Measurements from ENCODE around the gene ABHD8.
"Not testable (repeated sequence)": the region's sequence is repeated elsewhere in the genome, so short reads cannot be mapped to it uniquely, and the experiment has no call there.

Gene ABHD8

DNA sequence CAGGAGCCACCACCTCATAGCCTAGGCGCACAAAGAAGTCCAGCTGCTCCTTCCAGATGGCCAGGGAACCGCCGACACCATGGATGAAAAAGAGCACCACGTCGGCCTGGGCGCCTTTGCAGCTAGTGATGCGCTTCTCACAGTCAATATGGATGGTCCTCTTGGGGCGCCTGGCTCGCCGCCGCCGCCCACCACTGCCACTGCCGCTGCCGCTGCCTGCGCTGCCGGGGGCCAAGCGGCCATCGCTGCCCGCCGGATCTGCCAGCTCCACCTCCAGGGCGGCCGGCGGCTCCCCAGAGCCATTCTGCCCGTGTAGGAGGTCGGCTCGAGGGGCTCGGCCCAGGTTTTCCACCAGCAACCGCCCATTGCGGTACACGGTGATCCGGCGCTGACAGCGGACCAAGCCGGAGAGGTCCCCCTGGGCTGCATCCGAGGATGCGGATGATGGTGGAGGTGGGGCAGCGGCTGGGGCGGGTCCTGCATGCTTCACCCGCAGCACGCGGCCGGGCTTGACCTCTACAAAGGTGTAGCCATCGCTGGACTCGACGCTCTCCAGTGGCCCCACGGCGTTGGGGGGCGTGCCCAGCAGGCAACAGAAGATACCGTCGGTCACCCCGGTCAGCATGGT is 2.1 kb downstream of the ABHD8 start:
- peaks cover 0 to 39% (median 13%) of the 10 kb centered on the region in 3 donors for H3K36me3 ChIP-seq
- H3K4me3 ChIP-seq: no peak overlapping the region
- no peak for DNase-seq
- H3K27ac ChIP-seq: no peak overlapping the region
- intact Hi-C loops (cut with DNase I; ENCODE audit: low total_unique reads): loop anchor here (5.0 kb wide), 1 partner anchor 86 kb away; no protein-coding TSS in a partner anchor
- TF ChIP-seq, protein P1, sequence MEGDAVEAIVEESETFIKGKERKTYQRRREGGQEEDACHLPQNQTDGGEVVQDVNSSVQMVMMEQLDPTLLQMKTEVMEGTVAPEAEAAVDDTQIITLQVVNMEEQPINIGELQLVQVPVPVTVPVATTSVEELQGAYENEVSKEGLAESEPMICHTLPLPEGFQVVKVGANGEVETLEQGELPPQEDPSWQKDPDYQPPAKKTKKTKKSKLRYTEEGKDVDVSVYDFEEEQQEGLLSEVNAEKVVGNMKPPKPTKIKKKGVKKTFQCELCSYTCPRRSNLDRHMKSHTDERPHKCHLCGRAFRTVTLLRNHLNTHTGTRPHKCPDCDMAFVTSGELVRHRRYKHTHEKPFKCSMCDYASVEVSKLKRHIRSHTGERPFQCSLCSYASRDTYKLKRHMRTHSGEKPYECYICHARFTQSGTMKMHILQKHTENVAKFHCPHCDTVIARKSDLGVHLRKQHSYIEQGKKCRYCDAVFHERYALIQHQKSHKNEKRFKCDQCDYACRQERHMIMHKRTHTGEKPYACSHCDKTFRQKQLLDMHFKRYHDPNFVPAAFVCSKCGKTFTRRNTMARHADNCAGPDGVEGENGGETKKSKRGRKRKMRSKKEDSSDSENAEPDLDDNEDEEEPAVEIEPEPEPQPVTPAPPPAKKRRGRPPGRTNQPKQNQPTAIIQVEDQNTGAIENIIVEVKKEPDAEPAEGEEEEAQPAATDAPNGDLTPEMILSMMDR (IDR thresholded peaks at IDR 0.05): no peak
- H3K9me3 ChIP-seq: no peaks in the 10 kb centered on the region
- no peaks in the 10 kb centered on the region for H3K27me3 ChIP-seq
- H3K4me1 ChIP-seq: peaks cover 0 to 34% (median 26%) of the 10 kb centered on the region in 4 donors

DNA sequence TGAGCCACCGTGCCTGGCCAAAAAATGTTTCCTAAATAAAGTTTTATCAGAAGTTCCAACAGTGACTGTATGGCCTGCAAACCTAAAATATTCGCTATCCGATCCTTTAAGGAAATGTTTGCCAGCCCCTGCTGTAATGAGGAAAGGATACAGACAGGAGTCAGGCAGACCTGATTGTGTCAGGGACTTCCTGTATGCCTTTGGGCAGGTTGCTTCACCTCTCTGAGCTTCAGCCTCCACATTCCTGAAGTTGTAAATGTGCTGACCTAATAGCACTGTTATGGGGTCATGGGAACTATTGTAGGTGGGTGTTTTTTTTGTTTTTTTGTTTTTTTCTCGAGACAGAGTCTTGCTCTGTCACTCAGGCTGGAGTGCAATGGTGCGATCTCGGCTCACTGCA is 6.2 kb downstream of the ABHD8 start:
- Histone ChIP-seq H3K27me3 (no peaks in the 10 kb centered on the region), H3K27ac (no peak overlapping the region), H3K36me3 (peaks cover 0 to 47% (median 13%) of the 10 kb centered on the region in 3 donors), H3K9me3 (no peaks in the 10 kb centered on the region), H3K4me1 (peaks cover 0 to 11% (median 5%) of the 10 kb centered on the region in 4 donors), H3K4me3 (no peak overlapping the region)
- no peak for DNase-seq
- intact Hi-C loops (cut with DNase I; ENCODE audit: low total_unique reads): no loop called here
- TF ChIP-seq, protein P1 (IDR thresholded peaks at IDR 0.05): no peak

DNA sequence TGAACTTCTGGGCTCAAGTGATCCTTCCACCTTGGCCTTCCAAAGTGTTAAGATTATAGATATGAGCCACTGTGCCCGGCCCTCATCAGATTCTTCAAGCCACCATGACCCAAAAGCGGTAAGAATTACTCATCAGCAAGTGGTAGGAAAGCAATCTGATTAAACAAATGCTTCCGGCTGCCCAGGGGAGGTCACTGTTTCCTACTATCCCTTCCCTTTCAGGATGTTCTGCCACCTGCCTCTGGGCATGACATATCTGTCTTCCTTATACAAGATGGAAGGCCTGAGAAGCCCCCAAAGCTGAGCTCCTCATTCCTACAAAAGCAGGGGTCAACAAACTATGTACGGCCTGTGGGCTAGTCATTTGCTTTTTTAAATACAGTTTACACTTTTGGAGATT is 7.0 kb downstream of the ABHD8 start:
- Histone ChIP-seq H3K4me1 (peaks cover 0 to 12% (median 8%) of the 10 kb centered on the region in 4 donors), H3K36me3 (peaks cover 0 to 44% (median 13%) of the 10 kb centered on the region in 3 donors), H3K9me3 (no peaks in the 10 kb centered on the region), H3K4me3 (no peak overlapping the region), H3K27ac (no peak overlapping the region), H3K27me3 (no peaks in the 10 kb centered on the region)
- intact Hi-C loops (cut with DNase I; ENCODE audit: low total_unique reads): no loop called here
- TF ChIP-seq, protein P1 (IDR thresholded peaks at IDR 0.05): no peak
- no peak for DNase-seq

DNA sequence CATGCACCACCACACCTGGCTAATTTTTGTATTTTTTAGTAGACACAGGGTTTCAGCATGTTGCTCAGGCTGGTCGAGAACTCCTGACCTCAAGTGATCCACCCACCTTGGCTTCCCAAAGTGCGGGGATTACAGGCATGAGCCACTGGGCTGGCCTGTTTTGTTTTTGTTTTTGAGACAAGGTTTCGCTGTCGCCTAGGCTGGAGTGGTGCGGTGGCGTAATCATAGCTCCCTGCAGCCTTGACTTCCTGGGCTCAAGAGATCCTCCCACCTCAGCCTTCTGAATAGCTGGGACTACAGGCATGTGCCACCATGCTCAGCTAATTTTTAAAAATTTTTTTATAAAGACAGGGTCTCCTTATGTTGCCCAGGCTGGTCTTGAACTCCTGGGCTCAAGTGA is 7.7 kb downstream of the ABHD8 start:
- Histone ChIP-seq H3K4me1 (peaks cover 0 to 12% (median 8%) of the 10 kb centered on the region in 4 donors), H3K36me3 (peaks cover 0 to 37% (median 7%) of the 10 kb centered on the region in 3 donors)
- H3K27me3 ChIP-seq; H3K27ac ChIP-seq; H3K9me3 ChIP-seq; H3K4me3 ChIP-seq; intact Hi-C loops (cut with DNase I; ENCODE audit: low total_unique reads); DNase-seq: not testable (repeated sequence)

DNA sequence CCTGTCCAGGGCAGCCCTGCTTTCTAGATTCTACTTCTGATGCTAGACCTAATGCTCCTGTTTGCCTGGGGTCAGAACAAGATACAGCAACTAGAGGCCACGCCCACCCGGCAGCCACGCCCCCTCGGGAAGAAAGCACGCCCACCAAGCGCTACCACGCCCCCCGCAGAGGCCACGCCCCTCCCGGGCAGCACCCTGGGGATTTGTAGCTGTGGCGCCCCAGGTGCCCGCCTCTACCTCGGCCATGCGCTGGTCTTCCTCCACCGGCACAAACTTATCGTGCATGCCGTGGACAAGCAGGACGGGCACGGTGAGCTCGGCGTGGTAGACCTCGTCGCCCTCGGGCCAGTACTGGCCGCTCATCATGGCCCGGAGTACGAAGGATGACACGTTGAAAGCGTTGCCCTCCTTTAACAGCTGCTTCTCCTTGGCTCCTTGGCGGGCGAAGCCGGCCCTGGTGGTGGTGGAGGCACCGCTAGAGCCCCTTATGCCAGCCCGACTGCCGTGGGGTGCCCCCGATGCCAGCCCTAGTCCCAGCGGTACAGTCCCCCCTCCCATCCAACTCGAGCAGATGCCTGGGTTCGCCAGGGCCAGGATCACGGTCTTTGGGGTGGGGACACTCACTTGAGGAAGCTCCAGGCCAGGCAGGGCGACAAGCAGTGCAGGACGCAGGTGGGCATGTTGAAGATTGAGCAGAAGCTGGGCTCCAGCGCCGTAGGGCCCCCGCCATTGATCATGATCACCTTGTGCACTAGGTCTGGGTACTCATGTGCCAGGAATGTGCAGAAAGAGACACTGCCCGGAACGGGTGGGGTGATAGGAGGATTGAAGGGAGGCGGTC is 9.0 kb downstream of the ABHD8 start:
- no peak for DNase-seq
- intact Hi-C loops (cut with DNase I; ENCODE audit: low total_unique reads): no loop called here
- H3K4me1 ChIP-seq: peaks cover 0 to 17% (median 8%) of the 10 kb centered on the region in 4 donors

More for the DNA sequence above, 9.0 kb downstream of the ABHD8 start:
- Histone ChIP-seq H3K9me3 (no peaks in the 10 kb centered on the region), H3K27me3 (peaks cover 0 to 3% of the 10 kb centered on the region in 2 donors), H3K4me3 (no peak overlapping the region), H3K36me3 (peaks cover 0 to 26% (median 7%) of the 10 kb centered on the region in 3 donors), H3K27ac (no peak overlapping the region)
- TF ChIP-seq, protein P1 (IDR thresholded peaks at IDR 0.05): no peak
